Amniotic epithelial cell (primary cell): ENCODE results near the gene NCEH1.
"Not testable (repeated sequence)": the region's sequence is repeated elsewhere in the genome, so short reads cannot be mapped to it uniquely, and the experiment has no call there.

Source experiments
- DNase-seq: peaks from one replicate; pipeline ENCODE4 v3.0.0-alpha.2; 2010; ENCODE audit warnings: low read depth

Gene NCEH1

DNA sequence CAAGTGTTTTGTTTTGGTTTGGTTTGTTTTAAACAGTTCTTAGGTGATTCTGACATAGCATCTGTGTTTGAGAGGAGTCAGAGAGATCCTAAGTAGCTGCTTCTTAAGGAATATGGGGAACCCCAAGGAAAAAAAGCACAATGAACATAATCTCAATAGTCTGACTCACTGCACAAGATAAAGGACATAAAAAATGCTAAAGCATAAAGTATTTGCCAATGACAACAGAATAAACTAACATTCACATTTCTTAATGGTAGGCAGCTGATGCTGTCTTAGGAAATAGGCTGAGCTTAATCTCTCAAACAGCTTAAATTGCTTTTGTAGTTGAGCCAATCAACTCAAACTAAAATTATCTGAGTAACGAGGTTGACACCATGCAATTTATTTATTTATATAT, 2.9 kb downstream of the NCEH1 start:
- DNase-seq, result peak; percentile 72

DNA sequence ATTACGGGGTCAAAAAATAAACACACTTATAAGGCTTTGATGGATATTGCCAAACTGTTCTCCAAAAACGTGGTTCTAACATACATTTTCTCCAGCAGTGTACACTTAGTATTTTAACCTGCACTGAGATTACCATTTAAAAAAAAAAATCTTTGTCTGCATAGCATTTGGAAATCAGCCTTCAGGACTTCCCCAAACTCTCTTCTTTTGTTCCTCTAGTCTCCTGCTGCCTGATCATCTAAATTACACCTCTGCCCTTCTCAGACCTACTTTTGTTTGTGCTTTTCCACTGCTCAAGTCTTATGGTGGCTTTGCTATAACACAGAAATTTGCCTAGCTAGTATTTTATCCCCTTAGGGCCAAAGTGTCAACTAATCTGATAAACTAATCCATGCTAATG, 3.8 kb downstream of the NCEH1 start:
- no peak for DNase-seq

DNA sequence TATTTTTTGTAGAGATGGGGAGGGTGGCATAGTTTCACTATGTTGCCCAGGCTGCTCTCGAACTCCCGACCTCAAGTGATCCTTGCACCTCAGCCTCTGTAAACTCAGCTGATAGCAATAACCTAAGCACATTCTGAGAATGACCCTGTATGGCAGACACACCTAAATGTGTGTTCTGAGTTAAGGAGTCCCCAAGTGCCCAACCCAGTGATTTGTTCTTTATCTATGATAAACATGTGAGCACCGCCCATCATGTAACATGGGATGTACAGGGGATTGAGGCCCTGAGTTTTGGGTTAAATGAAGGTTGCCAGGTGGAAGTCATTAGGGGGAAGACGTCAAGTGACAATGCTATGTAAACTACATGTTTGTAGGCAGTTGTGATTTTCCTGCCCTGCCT, 5.7 kb downstream of the NCEH1 start:
- DNase-seq, result no peak

DNA sequence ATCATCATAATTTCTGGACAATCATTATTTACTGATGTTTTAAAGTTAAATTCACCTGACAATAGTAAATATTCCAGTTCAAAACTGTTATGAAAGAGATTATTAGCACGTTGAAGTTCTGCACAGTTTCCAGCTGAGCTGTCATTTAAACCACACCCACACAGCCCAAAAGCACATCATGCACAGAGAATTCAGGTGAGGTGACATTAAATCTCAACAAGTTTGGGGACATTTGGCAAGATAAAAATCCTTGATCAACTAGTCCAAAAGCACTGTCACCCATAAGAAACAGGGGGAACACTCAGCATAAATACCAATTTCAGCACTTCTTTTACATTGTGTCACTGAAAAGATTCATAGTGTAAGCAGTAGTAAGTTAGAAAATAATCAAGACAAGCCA, 6.9 kb downstream of the NCEH1 start:
- no peak for DNase-seq

DNA sequence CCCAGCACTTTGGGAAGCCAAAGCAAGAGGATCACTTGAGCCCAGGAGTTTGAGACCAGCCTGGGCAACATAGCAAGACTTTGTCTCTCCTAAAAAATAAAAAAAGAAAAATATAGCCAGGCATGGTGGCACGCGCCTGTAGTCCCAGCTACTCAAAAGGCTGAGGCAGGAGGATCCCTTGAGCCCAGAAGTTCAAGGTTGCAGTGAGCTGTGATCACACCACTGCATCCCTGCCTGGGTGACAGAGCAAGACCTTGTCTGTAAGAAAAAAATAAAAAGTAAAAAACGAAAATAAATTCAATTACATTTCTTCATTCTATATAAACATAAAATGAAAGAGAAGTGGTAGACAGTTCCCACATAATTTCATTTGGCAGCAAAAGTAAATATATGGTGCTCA, 8.1 kb downstream of the NCEH1 start:
- DNase-seq, result not testable (repeated sequence)

DNA sequence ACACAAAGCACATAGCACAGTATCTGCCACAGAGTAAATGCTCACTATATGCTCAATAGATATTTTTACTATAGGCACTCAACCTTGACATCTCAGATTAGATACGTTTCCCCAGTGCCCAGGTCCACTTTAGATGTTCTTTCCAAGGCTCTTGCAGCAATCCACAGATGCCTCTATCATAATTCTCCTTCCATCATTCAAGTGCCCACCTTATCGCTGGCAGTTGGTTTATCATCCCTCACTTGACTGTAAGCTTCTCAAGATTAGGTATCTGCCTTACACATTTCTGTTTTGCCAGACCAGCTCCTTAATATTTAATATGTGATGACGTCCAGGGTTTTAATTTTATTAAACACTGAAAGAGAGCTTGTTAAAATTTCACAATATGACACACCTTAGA, 8.6 kb downstream of the NCEH1 start:
- no peak for DNase-seq

DNA sequence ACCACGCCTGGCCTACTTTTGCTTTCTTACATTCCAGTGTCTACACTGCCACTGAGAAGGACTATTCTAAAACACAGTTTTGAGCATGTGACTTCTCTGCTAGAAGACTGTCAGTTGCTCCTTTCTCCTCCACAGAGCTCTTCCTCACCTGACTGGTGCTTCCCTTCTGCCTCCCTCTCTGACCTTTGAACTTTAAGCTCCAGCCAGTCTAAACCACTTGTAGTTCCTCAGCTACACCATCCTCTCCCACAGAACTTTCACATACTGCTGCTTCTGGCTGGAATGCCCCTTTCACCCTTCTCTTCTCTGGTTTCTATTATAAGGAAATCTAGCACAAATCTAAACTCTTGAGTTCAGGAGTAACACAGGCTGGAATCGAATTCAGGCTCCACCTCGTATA, 9.1 kb downstream of the NCEH1 start:
- DNase-seq, result no peak

DNA sequence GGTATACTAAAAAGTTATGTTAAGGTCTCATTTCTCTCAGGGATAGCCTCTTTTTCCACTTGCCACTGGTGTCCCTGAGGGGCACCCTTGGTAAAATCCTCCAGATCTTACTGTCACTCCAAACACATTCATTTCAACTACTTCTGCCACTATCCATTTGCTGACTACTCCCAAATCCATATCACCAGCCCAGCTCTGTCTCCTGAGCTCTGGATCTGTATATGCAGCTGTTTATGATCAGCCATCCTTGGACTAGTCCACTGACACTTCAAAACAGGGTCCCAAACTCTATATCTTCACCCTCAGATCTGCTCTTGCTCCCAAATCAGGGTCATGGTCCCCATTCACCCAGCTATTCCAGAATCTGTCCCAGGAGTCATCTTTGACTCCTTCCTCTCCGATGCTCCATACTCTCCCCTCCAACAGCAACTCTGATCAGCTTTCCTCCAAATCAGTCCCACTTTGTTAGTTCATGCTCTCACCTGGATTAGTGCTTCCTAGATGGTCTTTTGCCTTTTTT, 9.9 kb downstream of the NCEH1 start:
- DNase-seq, result no peak

DNA sequence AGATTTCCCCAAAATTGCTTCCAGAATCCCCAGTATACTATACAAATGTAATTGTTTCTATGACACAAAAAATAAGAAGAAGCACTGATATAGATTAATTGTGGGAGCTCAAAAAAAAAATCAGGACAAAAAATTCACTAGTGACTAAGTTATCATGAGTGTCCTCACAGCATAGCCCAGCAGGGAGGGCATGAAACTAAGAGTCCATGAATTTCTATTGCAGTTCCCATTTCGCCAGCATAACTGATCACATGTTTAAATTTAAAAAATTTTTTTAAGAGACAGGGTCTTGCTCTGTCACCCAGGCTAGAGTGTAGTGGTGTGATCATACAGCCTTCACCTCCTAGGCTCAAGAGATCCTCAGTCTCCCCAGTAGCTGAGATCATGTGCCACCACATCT, 10.6 kb downstream of the NCEH1 start:
- no peak for DNase-seq

DNA sequence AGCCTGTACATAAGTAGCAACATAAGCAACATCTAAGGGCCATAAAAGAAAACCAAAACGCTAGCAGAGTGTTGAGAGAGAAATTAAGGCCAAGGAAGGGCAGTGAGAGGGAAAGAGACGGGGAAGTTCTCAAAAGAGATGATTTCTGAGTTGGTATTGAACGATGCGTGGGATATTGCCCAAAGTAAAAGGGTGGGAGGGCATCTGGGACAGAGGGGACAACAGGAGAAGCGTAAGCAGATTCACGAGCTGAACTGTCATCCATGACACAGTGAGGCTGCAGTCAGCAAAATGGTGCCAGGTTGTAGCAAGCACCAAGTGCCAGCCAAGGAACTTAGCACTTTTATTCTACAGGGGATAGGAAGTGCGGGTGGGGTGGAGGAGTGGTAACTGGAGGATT, 11.8 kb downstream of the NCEH1 start:
- DNase-seq, result no peak

DNA sequence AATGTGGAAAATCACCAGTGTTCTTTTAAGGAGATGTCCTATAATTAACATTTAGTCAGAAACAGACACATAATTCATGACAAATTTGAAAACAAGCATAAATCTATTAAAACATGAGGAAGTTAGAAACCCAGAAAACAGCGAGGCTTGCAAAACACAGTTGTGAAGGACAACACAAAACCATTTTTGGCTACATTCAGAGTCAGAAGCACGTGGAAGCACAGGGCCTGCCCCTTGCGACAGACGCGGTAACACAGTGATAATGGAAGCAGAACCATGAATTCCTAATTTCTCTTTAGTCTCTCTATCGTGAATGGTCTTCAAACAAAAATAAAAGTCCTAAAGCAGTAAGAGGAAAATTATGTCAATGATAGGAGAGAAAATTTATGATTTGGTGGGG, 12.2 kb downstream of the NCEH1 start:
- DNase-seq, result peak; percentile 11

DNA sequence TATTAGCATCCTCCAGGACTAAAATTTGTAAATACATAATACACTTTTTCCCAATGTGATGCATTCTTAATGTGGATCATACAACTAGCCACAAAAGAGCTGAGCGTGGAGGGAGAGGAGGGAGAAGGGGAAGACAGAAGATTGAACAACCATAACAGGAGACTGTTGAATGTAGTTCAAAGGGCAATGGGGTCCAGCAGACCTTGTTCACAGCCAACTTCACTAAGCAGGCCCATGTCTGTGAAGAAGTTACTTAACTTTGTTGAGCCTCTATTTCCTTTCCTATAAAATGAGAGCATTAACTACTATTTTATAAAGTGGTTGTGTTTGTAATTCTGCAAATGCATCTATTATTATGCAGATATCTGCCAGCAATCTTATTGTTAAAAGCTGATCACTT, 13.3 kb downstream of the NCEH1 start:
- no peak for DNase-seq

DNA sequence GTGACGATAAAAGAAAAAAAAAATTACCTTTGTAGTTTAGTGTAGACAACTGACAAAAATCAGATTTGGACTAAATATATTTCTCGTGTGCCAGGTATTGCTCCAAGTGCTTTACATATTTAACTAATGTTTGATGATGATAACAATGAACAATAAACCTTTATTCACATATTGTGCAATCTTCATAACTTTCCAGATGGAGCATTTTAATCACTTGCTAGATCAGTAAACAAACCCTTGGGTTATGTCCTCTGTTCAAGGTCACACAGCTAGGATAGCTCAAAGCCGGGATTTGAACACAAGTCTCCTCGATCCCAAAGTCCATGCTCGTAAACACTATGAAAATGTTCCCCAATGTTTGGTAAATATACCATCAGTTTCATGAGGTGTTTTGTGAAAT, 14.5 kb downstream of the NCEH1 start:
- peak; percentile 24 for DNase-seq

DNA sequence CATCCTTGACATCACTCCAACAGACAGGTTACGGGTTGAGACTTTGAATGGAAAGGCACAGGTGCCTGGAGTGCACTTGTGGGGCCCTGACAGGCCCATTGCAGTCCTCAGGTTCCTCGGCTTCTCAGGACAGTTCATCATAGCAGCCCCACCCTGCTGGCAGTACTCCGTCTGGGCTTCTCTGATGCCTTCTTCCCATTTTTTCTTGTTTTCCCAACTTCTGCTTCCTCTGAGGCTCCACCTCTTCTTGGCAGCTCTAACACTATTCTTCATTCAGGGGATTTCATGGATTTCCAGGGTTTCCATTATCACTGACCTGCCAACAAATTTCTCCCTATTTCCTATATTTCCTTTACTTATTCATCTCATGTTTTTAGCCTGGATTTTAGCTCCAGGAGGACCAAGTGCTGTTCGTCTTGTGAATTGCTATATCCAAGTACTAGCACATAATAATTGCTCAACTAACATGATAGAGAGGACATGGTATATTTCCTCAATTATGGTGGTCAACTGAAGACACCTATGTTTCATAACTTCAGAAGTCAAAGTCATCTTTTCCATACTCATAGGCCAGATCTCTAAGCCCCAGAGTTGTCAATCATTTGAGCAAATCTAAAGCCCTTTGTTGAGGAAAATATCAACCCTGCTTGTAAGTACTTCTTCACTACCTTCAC, 16.2 kb downstream of the NCEH1 start:
- no peak for DNase-seq

DNA sequence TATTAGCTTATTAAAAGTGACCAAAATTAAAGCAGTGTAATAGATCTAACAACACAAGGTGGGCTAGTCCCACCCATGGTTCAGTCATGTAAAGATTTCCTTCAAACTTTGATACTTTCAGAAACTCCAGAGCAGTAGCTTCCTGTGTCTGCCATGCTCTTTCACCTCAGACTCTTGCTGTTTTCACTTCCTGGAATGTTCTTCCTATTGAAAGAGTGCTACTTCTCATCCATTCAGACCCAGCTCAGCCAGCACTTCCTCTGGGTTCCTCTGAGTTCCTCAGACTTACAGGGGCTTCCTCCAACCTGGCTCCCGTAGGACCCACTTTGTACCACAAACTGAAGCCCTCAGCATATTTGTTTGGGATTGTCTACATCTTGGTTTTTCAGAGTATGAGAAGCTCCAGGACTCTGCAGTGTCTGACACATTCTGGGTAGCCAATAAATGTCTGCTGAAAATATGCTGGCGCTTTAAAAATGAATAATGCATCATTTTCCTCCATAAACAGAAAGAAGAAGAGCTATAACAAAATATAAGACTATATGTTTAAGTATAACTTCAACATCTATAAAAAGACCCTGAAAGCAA, 18.0 kb downstream of the NCEH1 start:
- no peak for DNase-seq

DNA sequence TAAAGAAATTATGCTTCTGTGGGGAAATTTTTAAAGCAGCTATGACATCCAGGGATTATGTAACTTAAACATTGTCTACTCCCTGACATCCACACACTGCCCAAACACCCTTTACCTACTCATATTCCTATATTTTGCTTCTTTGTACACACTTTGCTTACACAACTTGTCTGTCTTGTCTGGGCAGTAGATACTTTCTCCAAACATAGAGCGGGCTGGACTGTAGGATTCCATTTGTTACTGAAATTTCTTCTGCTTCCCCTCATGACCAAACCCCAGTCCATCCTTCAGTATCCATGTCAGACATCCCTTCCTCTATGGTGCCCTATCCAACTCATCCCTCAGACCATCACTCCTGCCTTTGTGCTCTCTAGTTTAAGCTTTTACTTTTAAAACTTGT, 19.9 kb downstream of the NCEH1 start:
- DNase-seq, result no peak

DNA sequence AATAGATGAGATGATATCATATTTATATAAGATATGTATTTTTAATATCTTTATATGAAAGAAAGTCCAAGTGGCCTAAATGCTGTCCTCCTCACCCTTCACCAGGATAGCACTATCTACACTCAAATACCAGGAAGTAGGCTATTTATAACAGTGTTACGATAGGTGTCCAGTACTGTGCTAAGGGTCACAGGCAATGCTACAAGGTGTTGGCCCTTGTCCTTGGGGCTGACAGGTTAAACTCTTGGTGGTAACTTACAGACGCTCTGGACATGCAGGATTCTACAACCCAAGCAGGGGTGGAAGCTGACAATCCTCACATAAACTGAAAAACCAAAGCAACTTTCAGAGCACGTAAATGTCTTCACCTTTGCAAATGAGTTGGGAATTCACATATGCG, 22.3 kb downstream of the NCEH1 start:
- DNase-seq, result no peak

DNA sequence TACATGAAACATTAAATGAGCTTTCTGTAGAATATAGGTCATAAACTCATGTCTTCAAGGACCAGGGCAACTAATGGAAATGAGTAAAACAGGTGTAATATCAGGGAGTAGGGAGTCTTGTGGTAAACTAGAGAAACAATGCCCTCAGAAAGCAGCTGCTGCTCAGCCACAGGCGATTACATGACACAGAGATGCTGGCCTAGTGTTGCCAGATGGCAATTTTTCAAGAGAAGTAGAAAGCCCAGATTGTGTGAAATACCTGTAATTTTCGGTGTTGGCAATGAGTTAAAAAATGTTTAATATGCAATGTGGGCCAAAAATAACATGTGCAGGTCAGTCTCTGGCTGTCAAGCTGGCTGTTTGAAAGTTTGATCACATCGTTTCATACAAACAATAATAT, 23.4 kb downstream of the NCEH1 start:
- DNase-seq, result no peak

DNA sequence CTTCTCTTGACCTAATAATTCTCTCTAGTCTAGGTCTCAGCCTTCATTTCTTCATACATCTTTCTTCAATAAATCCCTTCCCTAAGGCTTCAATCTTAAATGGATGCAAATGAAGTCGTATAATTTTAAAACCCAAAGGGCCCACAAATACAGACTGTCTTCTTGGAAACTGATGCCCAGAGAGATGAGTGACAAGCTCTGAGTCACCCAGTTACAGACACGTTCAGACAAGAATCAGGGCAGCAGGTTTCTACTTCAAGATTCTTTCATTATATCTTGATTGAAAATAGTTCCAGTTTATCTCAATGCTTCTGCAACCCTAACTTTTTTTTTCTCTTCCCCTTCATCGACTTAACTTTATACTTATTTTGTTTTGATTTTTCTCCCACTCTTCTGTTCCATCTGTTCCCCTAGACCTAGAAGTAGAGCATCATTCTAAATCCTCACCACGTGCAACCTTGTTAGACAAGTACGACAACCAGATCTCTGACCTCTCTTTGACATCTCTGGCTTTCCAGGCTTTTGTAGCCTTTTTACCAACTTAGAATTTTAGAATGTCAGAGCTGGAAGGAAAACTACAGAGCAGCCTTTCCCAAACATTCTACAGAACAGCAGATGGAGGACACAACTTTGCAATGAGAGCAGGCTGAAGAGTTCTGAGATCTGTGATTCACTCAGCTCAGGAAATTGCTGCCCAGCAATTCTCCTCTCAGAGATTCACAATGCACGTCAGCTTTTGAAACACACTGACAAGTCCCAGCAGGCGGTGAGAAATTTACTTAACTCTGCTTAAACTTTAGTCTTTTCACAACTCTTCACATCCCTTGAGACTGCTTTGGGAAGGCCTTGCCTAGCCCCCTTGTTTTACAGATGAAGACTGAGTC, 25.3 kb downstream of the NCEH1 start:
- DNase-seq, result no peak

DNA sequence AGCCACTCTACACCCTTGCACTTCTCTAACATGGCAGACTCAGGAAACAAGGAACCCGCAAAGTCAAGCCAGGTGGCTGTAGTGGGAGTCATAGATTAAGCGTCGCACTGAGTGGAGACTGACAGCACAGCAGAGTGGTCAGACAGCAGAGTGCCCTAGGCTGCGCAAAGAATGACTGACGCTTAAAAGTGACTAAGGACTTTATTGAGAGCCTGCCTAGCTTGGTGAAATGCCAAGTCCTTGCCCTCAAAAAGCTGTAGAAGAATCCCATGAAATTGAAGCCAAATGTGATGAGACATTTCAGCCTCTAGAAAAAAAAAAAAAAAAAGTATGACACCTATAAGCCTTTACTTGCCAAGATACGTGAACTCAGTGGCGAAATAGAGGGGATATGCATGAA, 30.2 kb downstream of the NCEH1 start:
- no peak for DNase-seq

DNA sequence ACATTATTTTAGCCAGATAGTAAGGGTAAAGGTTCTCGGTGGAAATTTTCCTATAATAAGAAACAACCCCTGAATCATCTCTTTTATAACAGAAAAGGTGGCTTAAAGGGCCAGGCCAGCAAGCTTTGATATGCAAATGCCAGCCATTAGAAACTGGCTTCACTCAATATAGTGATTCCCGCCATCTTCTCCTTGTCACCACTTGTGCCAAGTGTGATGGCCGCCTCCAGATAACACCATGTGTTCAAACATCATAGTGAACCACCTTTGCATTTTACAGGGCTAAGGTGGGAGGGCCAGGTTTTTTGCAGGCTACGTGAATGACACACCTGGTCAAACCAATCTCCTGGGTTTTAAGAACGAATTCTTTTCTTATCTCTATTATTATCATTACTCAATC, 31.3 kb downstream of the NCEH1 start:
- DNase-seq, result no peak

DNA sequence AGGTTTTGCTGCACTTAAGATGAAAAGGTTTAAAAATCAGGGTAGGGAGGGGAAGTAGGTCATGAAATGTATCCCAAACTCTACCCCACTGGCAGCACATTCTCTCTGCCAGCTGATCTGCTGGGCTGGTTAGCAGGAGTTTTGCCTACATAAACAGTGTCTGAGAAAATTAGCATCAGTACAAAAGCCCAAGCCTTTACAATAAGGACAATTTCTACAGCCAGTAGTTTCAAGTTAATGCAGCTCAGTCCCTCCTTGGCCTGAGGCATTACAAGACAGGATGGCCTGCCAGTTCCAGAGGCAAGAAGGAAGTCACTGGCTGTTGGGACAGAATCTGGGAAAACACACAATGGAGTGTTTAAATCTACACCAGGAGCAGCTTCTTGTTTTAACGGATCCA, 32.8 kb downstream of the NCEH1 start:
- no peak for DNase-seq
